HG02885 (cell line): ENCODE results near the gene ZNF610.

ENCODE experiments used
- ATAC-seq: cut with Tn5 transposase; IDR thresholded peaks from one replicate; pipeline ENCODE4 v1.9.1; 2021; ENCODE audit warnings: mild to moderate bottlenecking; ENCODE audit not compliant: unreplicated experiment, poor library complexity

Gene ZNF610

GRCh38 chr19:52397310-52398080 is 61.5 kb downstream of the ZNF610 start, which contains the start of gene ZNF528:
Gene ZNF528 (plus strand): TSS chr19:52397849. CDS start chr19:52402014, 4,165 bp downstream.
- no peak for ATAC-seq

DNA sequence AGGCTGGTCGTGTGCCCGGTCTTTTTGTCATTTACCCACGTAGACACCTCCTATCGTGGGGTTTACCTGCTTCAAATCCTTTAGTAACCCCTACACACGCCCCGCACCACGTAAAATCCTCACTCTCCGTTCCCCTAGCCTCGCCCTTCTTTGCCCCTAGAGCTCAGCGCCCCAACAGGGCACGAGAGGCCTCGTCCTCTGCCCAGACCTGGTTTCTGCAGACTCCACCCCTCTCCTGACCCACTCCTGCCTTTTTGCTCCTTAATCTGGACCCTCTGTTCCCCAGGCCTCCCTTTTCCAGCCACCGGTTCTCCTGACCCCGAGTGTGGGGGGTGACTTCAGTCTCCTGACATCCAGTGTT is 62.0 kb downstream of the ZNF610 start:
- ATAC-seq = no peak

DNA sequence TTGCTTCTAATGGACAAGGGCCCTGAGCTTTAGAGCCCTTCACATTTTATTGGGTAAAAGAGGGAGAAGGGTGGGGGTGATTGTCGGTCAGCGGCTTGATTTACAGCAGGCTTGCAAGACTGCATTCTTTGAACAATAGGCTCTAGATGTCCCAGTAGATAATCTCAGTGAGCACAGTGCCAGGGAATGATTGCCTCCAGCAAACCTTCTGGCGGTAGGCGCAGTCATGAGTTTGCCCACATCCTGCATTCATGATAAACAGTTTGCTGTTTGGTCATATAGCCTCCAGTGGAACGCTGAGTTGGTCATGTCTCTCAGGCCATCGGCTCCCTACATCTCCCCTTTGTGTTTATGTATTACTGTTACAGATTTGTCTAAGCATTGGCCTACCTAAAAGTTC is 74.2 kb downstream of the ZNF610 start:
- no peak for ATAC-seq

DNA sequence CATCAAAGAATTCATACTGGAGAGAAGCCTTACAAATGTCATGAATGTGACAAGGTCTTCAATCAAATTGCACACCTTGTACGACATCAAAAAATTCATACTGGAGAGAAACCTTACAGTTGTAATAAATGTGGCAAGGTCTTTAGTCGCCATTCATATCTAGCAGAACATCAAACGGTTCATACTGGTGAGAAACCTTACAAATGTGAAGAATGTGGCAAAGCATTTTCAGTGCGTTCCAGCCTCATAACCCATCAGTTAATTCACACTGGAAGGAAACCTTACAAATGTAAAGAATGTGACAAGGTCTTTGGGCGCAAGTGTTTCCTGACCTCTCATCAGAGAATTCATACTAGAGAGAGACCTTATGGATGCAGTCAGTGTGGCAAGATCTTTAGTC is 79.7 kb downstream of the ZNF610 start:
- ATAC-seq = no peak
